IMR-90 (cell line): ENCODE measurements around the gene MRPL28. TPM values are rescaled to one million over a fixed set of nuclear protein-coding genes. Genes with fewer than 3 reads are reported as not detected.

Experiments
- ATAC-seq: fragments of 200-7000 bp; cut with Tn5 transposase; 2 replicates; pipeline ENCODE4 v1.9.1; 2020; ENCODE audit warnings: low read depth, mild to moderate bottlenecking, moderate library complexity
- BruUV-seq: library from RNA; stranded (reverse); fragments of 400-500 nt; replicated peaks from 2 replicates; lab custom pipeline; 2021; lab: Mats Ljungman, UMichigan
- CTCF ChIA-PET: fragments of 300-600 bp; formaldehyde crosslinking; extraction: SDS; loops from one replicate; lab custom pipeline; 2021; ENCODE audit warnings: antibody characterized with exemption; lab: Yijun Ruan, JAX
- POLR2A ChIA-PET: fragments of 300-600 bp; sonication (Branson Sonifier 250); formaldehyde crosslinking; loops from one replicate; lab custom pipeline; 2022; ENCODE audit warnings: antibody characterized with exemption; ENCODE audit not compliant: unreplicated experiment; lab: Charles Lee
- DNase-seq: peaks from one replicate; pipeline ENCODE4 v3.0.0; 2013
- H2AFZ ChIP-seq: replicated peaks from 2 replicates; pipeline ENCODE3; 2013; ENCODE audit warnings: low read length, mild to moderate bottlenecking; ENCODE audit not compliant: poor library complexity
- H2AK5ac ChIP-seq: 2 replicates; pipeline ENCODE4 v1.6.1; 2013; ENCODE audit warnings: low read depth, low read length, inconsistent platforms
- H2AK9ac ChIP-seq: replicated peaks from 2 replicates; pipeline ENCODE3; 2013; ENCODE audit warnings: mild to moderate bottlenecking, low read depth, low read length, moderate library complexity; ENCODE audit not compliant: poor library complexity
- H2BK120ac ChIP-seq: 2 replicates; pipeline ENCODE4 v1.6.1; 2013; ENCODE audit warnings: low read depth, low read length, inconsistent platforms
- H2BK15ac ChIP-seq: 3 replicates; pipeline ENCODE4 v1.6.1; 2013; ENCODE audit warnings: low read depth, low read length, inconsistent platforms
- H2BK20ac ChIP-seq: 2 replicates; pipeline ENCODE4 v1.6.1; 2013; ENCODE audit warnings: low read depth, mild to moderate bottlenecking, inconsistent platforms, low read length, moderate library complexity
- H2BK5ac ChIP-seq: 2 replicates; pipeline ENCODE4 v1.6.1; 2013; ENCODE audit warnings: mild to moderate bottlenecking, low read depth, low read length, inconsistent platforms; ENCODE audit not compliant: poor library complexity, severe bottlenecking
- H3K14ac ChIP-seq: replicated peaks from 2 replicates; pipeline ENCODE4 v1.6.1; 2013; ENCODE audit warnings: low read depth, low read length, inconsistent platforms
- H3K18ac ChIP-seq: 2 replicates; pipeline ENCODE4 v1.6.1; 2013; ENCODE audit warnings: low read depth, low read length, control low read depth
- H3K23ac ChIP-seq: 2 replicates; pipeline ENCODE4 v1.6.1; 2013; ENCODE audit warnings: low read depth, low read length, inconsistent platforms
- H3K27ac ChIP-seq: 2 replicates; pipeline ENCODE4 v1.5.1; 2013; ENCODE audit warnings: mild to moderate bottlenecking, control low read depth, low read length; ENCODE audit not compliant: insufficient read depth
- H3K27me3 ChIP-seq: 2 replicates; pipeline ENCODE4 v1.6.1; 2013; ENCODE audit warnings: low read length; ENCODE audit not compliant: control insufficient read depth, insufficient read depth
- H3K36me3 ChIP-seq: 2 replicates; pipeline ENCODE4 v1.6.1; 2013; ENCODE audit warnings: low read length, mixed read lengths; ENCODE audit not compliant: control insufficient read depth, insufficient read depth
- H3K4ac ChIP-seq: 2 replicates; pipeline ENCODE4 v1.6.1; 2013; ENCODE audit warnings: low read depth, low read length, inconsistent platforms
- H3K4me1 ChIP-seq: 2 replicates; pipeline ENCODE4 v1.6.1; 2013; ENCODE audit warnings: low read length, mixed read lengths; ENCODE audit not compliant: control insufficient read depth, insufficient read depth
- H3K4me2 ChIP-seq: 2 replicates; pipeline ENCODE4 v1.6.1; 2013; ENCODE audit warnings: low read depth, mild to moderate bottlenecking, control low read depth, low read length, moderate library complexity
- H3K4me3 ChIP-seq: 2 replicates; pipeline ENCODE4 v1.5.1; 2013; ENCODE audit warnings: low read depth, mild to moderate bottlenecking, control low read depth, low read length, moderate library complexity; ENCODE audit not compliant: insufficient read depth
- H3K56ac ChIP-seq: 2 replicates; pipeline ENCODE4 v1.6.1; 2013; ENCODE audit warnings: low read length, inconsistent platforms; ENCODE audit not compliant: insufficient read depth; ENCODE audit errors: extremely low read depth
- H3K79me1 ChIP-seq, 2 experiments: 2 replicates each; pipeline ENCODE4 v1.6.1; 2013; ENCODE audit warnings: low read length in 2 of 2, inconsistent platforms in 1 of 2, low read depth in 1 of 2
- H3K9ac ChIP-seq: 2 replicates; pipeline ENCODE4 v1.6.1; 2013; ENCODE audit warnings: low read depth, low read length, control low read depth
- H3K9me1 ChIP-seq: 2 replicates; pipeline ENCODE4 v1.6.1; 2013; ENCODE audit warnings: low read length, inconsistent platforms; ENCODE audit not compliant: insufficient read depth
- H3K9me3 ChIP-seq: 2 replicates; pipeline ENCODE4 v1.6.1; 2013; ENCODE audit warnings: low read length; ENCODE audit not compliant: control insufficient read depth, insufficient read depth
- H4K20me1 ChIP-seq: 2 replicates; pipeline ENCODE4 v1.6.1; 2013; ENCODE audit warnings: low read length, inconsistent platforms; ENCODE audit not compliant: insufficient read depth
- H4K5ac ChIP-seq: 2 replicates; pipeline ENCODE4 v1.6.1; 2013; ENCODE audit warnings: mild to moderate bottlenecking, low read depth, low read length, control low read depth
- H4K8ac ChIP-seq, 2 experiments: 2 replicates each; pipeline ENCODE4 v1.6.1; 2013; ENCODE audit warnings: low read depth in 2 of 2, low read length in 2 of 2, control low read depth in 1 of 2, inconsistent platforms in 1 of 2
- H4K91ac ChIP-seq: 2 replicates; pipeline ENCODE4 v1.6.1; 2013; ENCODE audit warnings: low read depth, low read length, inconsistent platforms; ENCODE audit not compliant: insufficient read depth
- BHLHE40 ChIP-seq: fragments of 150-350 bp; IDR thresholded peaks from 2 replicates; pipeline ENCODE4 v1.6.1; 2016; ENCODE audit warnings: mild to moderate bottlenecking, low read depth, low read length
- CEBPB ChIP-seq: IDR thresholded peaks from 2 replicates; pipeline ENCODE4 v1.6.1; 2012; ENCODE audit warnings: low read depth, low read length, improper control_type of control experiment
- CHD1 ChIP-seq: IDR thresholded peaks from 2 replicates; pipeline ENCODE4 v1.6.1; 2012; ENCODE audit warnings: low read depth, low read length, improper control_type of control experiment
- CTCF ChIP-seq: conservative IDR thresholded peaks from 2 replicates; pipeline ENCODE4 v1.5.1; 2012; ENCODE audit warnings: mild to moderate bottlenecking, low read depth, low read length, improper control_type of control experiment
- ELK1 ChIP-seq: fragments of 150-350 bp; IDR thresholded peaks from 2 replicates; pipeline ENCODE4 v1.6.1; 2016; ENCODE audit warnings: low read depth, mild to moderate bottlenecking, low read length, moderate library complexity, borderline replicate concordance
- FOS ChIP-seq: fragments of 150-350 bp; IDR thresholded peaks from 2 replicates; pipeline ENCODE4 v1.6.1; 2016; ENCODE audit warnings: low read depth, low read length
- MAFK ChIP-seq: IDR thresholded peaks from 2 replicates; pipeline ENCODE4 v1.6.1; 2012; ENCODE audit warnings: low read depth, low read length, improper control_type of control experiment
- MAZ ChIP-seq: IDR thresholded peaks from 2 replicates; pipeline ENCODE4 v1.6.1; 2012; ENCODE audit warnings: low read depth, mild to moderate bottlenecking, low read length, improper control_type of control experiment, moderate library complexity, borderline replicate concordance
- MXI1 ChIP-seq: IDR thresholded peaks from 2 replicates; pipeline ENCODE4 v1.6.1; 2012; ENCODE audit warnings: low read depth, mild to moderate bottlenecking, low read length, moderate library complexity, borderline replicate concordance
- NFE2L2 ChIP-seq: fragments of 150-350 bp; IDR thresholded peaks from 2 replicates; pipeline ENCODE4 v1.6.1; 2016; ENCODE audit warnings: low read depth, mild to moderate bottlenecking, low read length
- POLR2A ChIP-seq: IDR thresholded peaks from 2 replicates; pipeline ENCODE4 v1.6.1; 2012; ENCODE audit warnings: mild to moderate bottlenecking, low read depth, low read length
- RAD21 ChIP-seq: IDR thresholded peaks from 2 replicates; pipeline ENCODE4 v1.6.1; 2012; ENCODE audit warnings: low read length, improper control_type of control experiment
- RCOR1 ChIP-seq: IDR thresholded peaks from 2 replicates; pipeline ENCODE4 v1.6.1; 2012; ENCODE audit warnings: mild to moderate bottlenecking, low read length, improper control_type of control experiment; ENCODE audit not compliant: insufficient replicate concordance
- RFX5 ChIP-seq: IDR thresholded peaks from 2 replicates; pipeline ENCODE4 v1.8.0; 2012; ENCODE audit warnings: low read depth, mild to moderate bottlenecking, low read length, moderate library complexity
- SMC3 ChIP-seq: fragments of 150-350 bp; IDR thresholded peaks from 2 replicates; pipeline ENCODE4 v1.6.1; 2016; ENCODE audit warnings: low read depth, mild to moderate bottlenecking, antibody characterized with exemption, low read length, moderate library complexity
- USF2 ChIP-seq: fragments of 150-350 bp; IDR thresholded peaks from 2 replicates; pipeline ENCODE4 v1.6.1; 2017; ENCODE audit warnings: mild to moderate bottlenecking, antibody characterized with exemption, low read length, low read depth
- WGBS, 2 experiments: methylation state at CpG; one replicate each; pipeline versions ENCODE4 v1.1.5 to v1.1.7; 2013; ENCODE audit warnings: missing lambda C conversion rate in 2 of 2; ENCODE audit not compliant: insufficient read length in 1 of 2; ENCODE audit errors: extremely low coverage in 2 of 2; 5-methylcytosine and 5-hydroxymethylcytosine counted together
- dilution Hi-C: fragments of 300-500 bp; cut with HindIII; formaldehyde crosslinking; loops from one replicate; pipeline ENCODE4 v1.14.3; 2018; ENCODE audit warnings: low sequenced_read_pairs; ENCODE audit not compliant: unreplicated experiment
- in situ Hi-C: fragments of 300-500 bp; cut with MboI; formaldehyde crosslinking; loops from 3 replicates; pipeline ENCODE4 v1.14.3; 2019; ENCODE audit warnings: low sequenced_read_pairs, inconsistent platforms, mixed read lengths
- intact Hi-C: fragments of 100-400 bp; cut with micrococcal nuclease; formaldehyde crosslinking; loops from 2 replicates; pipeline ENCODE4 v1.10.0; 2022
- polyA plus RNA-seq, 3 experiments: library from polyadenylated mRNA; depleted of rRNA; stranded (reverse); fragments of >200 nt; gene quantifications; 2 replicates each; pipeline ENCODE4 v1.2.3, GENCODE V29; 2012; ENCODE audit warnings: low replicate concordance in 1 of 3
- total RNA-seq: library from RNA; depleted of rRNA; stranded (reverse); fragments of >200 nt; gene quantifications from 2 replicates; pipeline ENCODE4 v1.2.3, GENCODE V29; 2012

MRPL28 gene
- total and polyA plus RNA-seq, 2 of the 4 experiments (the other 2 are of a cell fraction) = 104 to 181 TPM

GRCh38 chr16:320206-320605 lies 50.1 kb downstream of the MRPL28 start:
- Histone ChIP-seq H2AK5ac (no peak overlapping the region), H3K79me1 (peaks cover 37 to 73% of the 10 kb centered on the region in 2 experiments), H3K4ac (no peak overlapping the region), H3K23ac (no peak overlapping the region), H3K27ac (no peak overlapping the region), H4K20me1 (peaks cover 79% of the 10 kb centered on the region), H3K4me2 (no peak overlapping the region), H3K9me1 (peaks cover 15% of the 10 kb centered on the region), H2BK5ac (no peak overlapping the region), H2BK20ac (no peak overlapping the region), H4K91ac (no peak overlapping the region), H3K18ac (no peak overlapping the region), H2BK15ac (no peak overlapping the region), H3K56ac (no peak overlapping the region), H3K36me3 (peaks cover 8% of the 10 kb centered on the region), H4K8ac (no peak overlapping the region), H2BK120ac (no peak overlapping the region), H4K5ac (no peak overlapping the region), H3K4me1 (no peaks in the 10 kb centered on the region), H3K9ac (no peak overlapping the region), H3K14ac (no peak overlapping the region), H3K4me3 (no peak overlapping the region), H3K27me3 (no peaks in the 10 kb centered on the region), H2AK9ac (no peak overlapping the region), H2AFZ (no peak overlapping the region), H3K9me3 (no peaks in the 10 kb centered on the region)
- TF ChIP-seq POLR2A = no peak
- TF ChIP-seq NFE2L2 = no peak
- no peak for TF ChIP-seq RFX5
- no peak for TF ChIP-seq RAD21
- no peak for TF ChIP-seq CTCF
- no peak for TF ChIP-seq MXI1
- no peak for TF ChIP-seq FOS
- TF ChIP-seq BHLHE40 = no peak
- TF ChIP-seq CEBPB = no peak
- TF ChIP-seq RCOR1 = no peak
- no peak for TF ChIP-seq MAZ
- TF ChIP-seq USF2 = no peak
- no peak for TF ChIP-seq SMC3
- TF ChIP-seq ELK1 = no peak
- TF ChIP-seq CHD1 = no peak
- TF ChIP-seq MAFK = no peak
- dilution Hi-C loops = no loop called here
- BruUV-seq = no TSS peak
- DNase-seq (no peak), ATAC-seq (no peak)
- in situ Hi-C loops = no loop called here
- WGBS, 2 experiments = no CpG with 5 or more reads among the region's 5 CpGs
- ChIA-PET POLR2A (no interaction called here), CTCF (no interaction called here)
- intact Hi-C loops = no loop called here
